GM12864 (cell line): Measurements from ENCODE around the gene MINDY4.
A peak's percentile ranks its signal among the peaks of the same experiment; 100 is the strongest.

ENCODE experiments used
- DNase-seq: peaks from one replicate; pipeline ENCODE4 v3.0.0-alpha.2; 2011; ENCODE audit warnings: low read depth
- H3K4me3 ChIP-seq: 2 replicates; pipeline ENCODE4 v1.5.1; 2011; ENCODE audit warnings: mild to moderate bottlenecking, low read depth, low read length, control low read depth
- CTCF ChIP-seq: IDR thresholded peaks from 2 replicates; pipeline ENCODE4 v1.5.1; 2011; ENCODE audit warnings: low read depth, mild to moderate bottlenecking, moderate library complexity, low read length, control low read depth, inconsistent platforms; ENCODE audit errors: missing control alignments

Gene MINDY4

GRCh38 chr7:30740417-30741181, 30.6 kb upstream of the MINDY4 start:
- H3K4me3 ChIP-seq, result no peak overlapping the region
- peak; percentile 98 for TF ChIP-seq CTCF
- DNase-seq, result no peak

GRCh38 chr7:30741289-30741688, 29.9 kb upstream of the MINDY4 start:
- no peak overlapping the region for H3K4me3 ChIP-seq
- no peak for TF ChIP-seq CTCF
- no peak for DNase-seq

GRCh38 chr7:30743371-30744074, 27.7 kb upstream of the MINDY4 start:
- no peak overlapping the region for H3K4me3 ChIP-seq
- no peak for DNase-seq
- TF ChIP-seq CTCF, result no peak

- no peak for DNase-seq
- H3K4me3 ChIP-seq, result no peak overlapping the region
- TF ChIP-seq CTCF, result no peak
Measured at GRCh38 chr7:30744075-30744417, 27.2 kb upstream of the MINDY4 start.

GRCh38 chr7:30745261-30745941, 25.8 kb upstream of the MINDY4 start:
- DNase-seq, result no peak
- H3K4me3 ChIP-seq, result no peak overlapping the region
- TF ChIP-seq CTCF, result no peak

GRCh38 chr7:30750010-30750409, 21.2 kb upstream of the MINDY4 start:
- TF ChIP-seq CTCF, result no peak
- H3K4me3 ChIP-seq, result no peak overlapping the region
- DNase-seq, result no peak
